Gastroesophageal sphincter (tissue), 4 donors: ENCODE data around the gene RPS6KA4. TPM values are rescaled to one million over a fixed set of nuclear protein-coding genes. Genes with fewer than 3 reads are reported as not detected.

Experiments
- ATAC-seq: fragments of 150-250 bp; one replicate; pipeline ENCODE4 v1.9.1; 2016; ENCODE audit warnings: mild to moderate bottlenecking, moderate library complexity
- H3K27ac ChIP-seq, 4 donors: fragments of 200-600 bp; sonication (generic) in 3 of 4; 1 replicate in 3 of 4; 2 replicates in 1 of 4; pipeline ENCODE4 v1.5.1; 2016 to 2019
- H3K27me3 ChIP-seq: fragments of 200-600 bp; sonication (generic); one replicate; pipeline ENCODE4 v1.5.1; 2019
- H3K36me3 ChIP-seq, 2 donors: fragments of 200-600 bp; sonication (generic); one replicate each; pipeline ENCODE4 v1.5.1; 2019; ENCODE audit warnings: control low read depth in 1 of 2
- H3K4me1 ChIP-seq, 3 donors: fragments of 200-600 bp; sonication (generic); 1 replicate in 2 of 3; 2 replicates in 1 of 3; pipeline ENCODE4 v1.5.1; 2016 to 2019; ENCODE audit warnings: control low read depth in 2 of 3
- H3K4me3 ChIP-seq, 2 donors: fragments of 200-600 bp; sonication (generic); one replicate each; pipeline ENCODE4 v1.5.1; 2019; ENCODE audit warnings: mild to moderate bottlenecking in 1 of 2, moderate library complexity in 1 of 2
- H3K9me3 ChIP-seq, 3 donors: fragments of 200-600 bp; sonication (generic); one replicate each; pipeline ENCODE4 v1.5.1; 2017 to 2019; ENCODE audit warnings: control low read depth in 2 of 3
- EP300 ChIP-seq: sonication (generic); formaldehyde crosslinking; IDR thresholded peaks from one replicate; pipeline ENCODE4 v1.6.1; 2017; ENCODE audit warnings: antibody characterized with exemption, mild to moderate bottlenecking
- POLR2A ChIP-seq, 2 donors: fragments of 450-650 bp; IDR thresholded peaks; one replicate each; pipeline ENCODE4 v1.6.1; 2017; ENCODE audit warnings: antibody characterized with exemption in 2 of 2, mild to moderate bottlenecking in 2 of 2, moderate library complexity in 1 of 2
- POLR2AphosphoS5 ChIP-seq: sonication (generic); formaldehyde crosslinking; IDR thresholded peaks from one replicate; pipeline ENCODE4 v1.6.1; 2017; ENCODE audit warnings: antibody characterized with exemption
- WGBS, 2 donors: methylation state at CpG; one replicate each; pipeline ENCODE4 v1.1.5; 2018; ENCODE audit warnings: low coverage in 1 of 2; 5-methylcytosine and 5-hydroxymethylcytosine counted together
- total RNA-seq, 4 donors: library from RNA; depleted of rRNA; stranded (reverse); fragments of >200 nt; gene quantifications; one replicate each; pipeline ENCODE4 v1.1.0, GENCODE V29; 2016
- TF ChIP-seq, protein P1 (sequence below), 4 experiments: fragments of 200-600 bp in 2 of 4; fragments of 450-650 bp in 2 of 4; sonication (generic) in 1 of 4; IDR thresholded peaks; one replicate each; pipeline ENCODE4 v1.5.1; 2017 to 2019; ENCODE audit warnings: antibody characterized with exemption in 4 of 4, mild to moderate bottlenecking in 2 of 4, moderate library complexity in 2 of 4

Gene RPS6KA4
- total RNA-seq, 4 donors from 2014 or later, result 21.2 to 44.2 (median 28.3) TPM

DNA sequence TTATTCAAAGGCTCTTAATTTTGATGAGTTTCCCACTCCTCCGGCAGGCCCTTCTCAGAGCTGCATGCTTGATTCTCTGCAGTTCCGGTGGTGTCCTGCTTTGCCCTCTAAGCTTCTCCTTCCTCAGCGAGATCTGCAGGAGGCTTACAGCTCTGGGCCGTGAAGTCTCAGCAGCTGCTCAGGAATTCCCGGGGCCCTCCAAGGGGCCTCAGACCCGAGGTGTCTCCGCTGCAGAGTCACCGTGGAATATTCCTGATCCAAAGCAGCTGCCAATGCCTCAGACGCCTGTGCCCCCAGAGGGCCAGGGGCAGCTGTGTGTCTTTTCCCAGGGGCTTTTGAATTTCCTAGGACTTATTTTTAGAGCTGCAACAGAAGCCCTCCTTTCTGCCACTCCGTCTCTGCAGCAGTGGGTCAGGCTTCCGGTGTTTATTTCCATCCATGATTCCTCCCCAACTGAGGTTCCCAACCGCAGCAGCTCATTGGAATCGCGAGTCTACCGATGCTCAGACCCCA lies 37.2 kb downstream of the RPS6KA4 start:
- H3K27ac ChIP-seq, result no peak overlapping the region
- peaks cover 0 to 13% (median 0%) of the 10 kb centered on the region in 3 donors for H3K4me1 ChIP-seq
- 10 to 35% methylated on average over 4 to 5 of the region's 15 CpGs for WGBS, 2 donors
- ATAC-seq, result no peak
- no peaks in the 10 kb centered on the region for H3K9me3 ChIP-seq
- no peak overlapping the region for H3K4me3 ChIP-seq
- H3K36me3 ChIP-seq, result no peaks in the 10 kb centered on the region
- TF ChIP-seq POLR2A (IDR thresholded peaks at IDR 0.05), result no peak
- H3K27me3 ChIP-seq, result peaks cover 36% of the 10 kb centered on the region

DNA sequence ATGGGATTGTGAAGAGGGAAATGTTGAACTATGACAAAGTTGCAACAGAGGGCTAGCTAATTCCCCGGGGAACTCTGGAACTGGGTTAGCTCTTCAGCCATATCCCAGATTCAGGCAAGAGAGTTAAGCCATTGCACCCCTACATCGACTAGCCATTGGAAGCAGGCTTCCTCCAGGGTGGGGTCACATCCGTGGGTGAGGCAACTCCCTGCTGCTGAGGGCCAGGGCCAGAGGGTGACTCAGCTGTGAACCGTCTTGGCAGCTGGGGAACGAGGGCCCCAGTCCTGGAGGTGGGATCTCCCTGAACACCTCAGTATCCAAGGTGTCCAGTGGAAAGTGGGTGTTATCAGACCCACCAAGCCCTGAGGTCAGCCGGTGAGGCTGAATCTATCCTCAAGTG lies 41.1 kb downstream of the RPS6KA4 start:
- Histone ChIP-seq H3K4me3 (no peak overlapping the region), H3K4me1 (peaks cover 0 to 13% (median 0%) of the 10 kb centered on the region in 3 donors), H3K9me3 (no peaks in the 10 kb centered on the region), H3K27me3 (peaks cover 58% of the 10 kb centered on the region), H3K36me3 (no peaks in the 10 kb centered on the region), H3K27ac (no peak overlapping the region)
- 40 to 86% methylated on average over 1 of the region's 6 CpGs for WGBS, 2 donors
- TF ChIP-seq EP300 (no peak), POLR2AphosphoS5 (no peak), POLR2A (IDR thresholded peaks at IDR 0.05) (no peak)
- TF ChIP-seq, protein P1, sequence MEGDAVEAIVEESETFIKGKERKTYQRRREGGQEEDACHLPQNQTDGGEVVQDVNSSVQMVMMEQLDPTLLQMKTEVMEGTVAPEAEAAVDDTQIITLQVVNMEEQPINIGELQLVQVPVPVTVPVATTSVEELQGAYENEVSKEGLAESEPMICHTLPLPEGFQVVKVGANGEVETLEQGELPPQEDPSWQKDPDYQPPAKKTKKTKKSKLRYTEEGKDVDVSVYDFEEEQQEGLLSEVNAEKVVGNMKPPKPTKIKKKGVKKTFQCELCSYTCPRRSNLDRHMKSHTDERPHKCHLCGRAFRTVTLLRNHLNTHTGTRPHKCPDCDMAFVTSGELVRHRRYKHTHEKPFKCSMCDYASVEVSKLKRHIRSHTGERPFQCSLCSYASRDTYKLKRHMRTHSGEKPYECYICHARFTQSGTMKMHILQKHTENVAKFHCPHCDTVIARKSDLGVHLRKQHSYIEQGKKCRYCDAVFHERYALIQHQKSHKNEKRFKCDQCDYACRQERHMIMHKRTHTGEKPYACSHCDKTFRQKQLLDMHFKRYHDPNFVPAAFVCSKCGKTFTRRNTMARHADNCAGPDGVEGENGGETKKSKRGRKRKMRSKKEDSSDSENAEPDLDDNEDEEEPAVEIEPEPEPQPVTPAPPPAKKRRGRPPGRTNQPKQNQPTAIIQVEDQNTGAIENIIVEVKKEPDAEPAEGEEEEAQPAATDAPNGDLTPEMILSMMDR (IDR thresholded peaks at IDR 0.05), result no peak
- no peak for ATAC-seq

DNA sequence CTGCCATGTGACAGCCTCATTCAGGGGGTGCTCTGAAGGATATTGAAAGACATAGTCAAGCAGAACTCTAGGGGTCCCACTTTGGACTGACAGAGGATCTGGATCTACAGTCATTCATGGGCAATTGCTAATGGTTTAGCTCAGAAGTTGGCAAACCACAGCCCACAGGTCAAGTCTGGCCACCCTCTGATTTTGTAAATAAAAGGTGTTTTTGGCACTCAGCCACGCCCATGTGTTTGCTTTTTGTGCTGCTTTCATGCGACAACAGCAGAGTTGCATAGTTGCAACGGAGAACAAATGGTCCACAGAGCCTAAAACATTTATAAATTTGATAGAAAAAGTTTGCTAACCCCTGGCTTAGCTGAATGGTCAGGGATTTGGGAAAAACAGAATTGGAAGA lies 41.7 kb downstream of the RPS6KA4 start:
- no peak overlapping the region for H3K27ac ChIP-seq
- H3K4me3 ChIP-seq, result no peak overlapping the region
- H3K9me3 ChIP-seq, result no peaks in the 10 kb centered on the region
- no peaks in the 10 kb centered on the region for H3K36me3 ChIP-seq
- WGBS, 2 donors, result 65 to 91% methylated on average over 3 of the region's 3 CpGs
- no peak for ATAC-seq
- no peak for TF ChIP-seq POLR2AphosphoS5
- TF ChIP-seq, protein P1 (IDR thresholded peaks at IDR 0.05), result no peak
- no peak for TF ChIP-seq POLR2A (IDR thresholded peaks at IDR 0.05)
- no peak for TF ChIP-seq EP300
- H3K27me3 ChIP-seq, result peaks cover 60% of the 10 kb centered on the region
- peaks cover 0 to 11% (median 0%) of the 10 kb centered on the region in 3 donors for H3K4me1 ChIP-seq

DNA sequence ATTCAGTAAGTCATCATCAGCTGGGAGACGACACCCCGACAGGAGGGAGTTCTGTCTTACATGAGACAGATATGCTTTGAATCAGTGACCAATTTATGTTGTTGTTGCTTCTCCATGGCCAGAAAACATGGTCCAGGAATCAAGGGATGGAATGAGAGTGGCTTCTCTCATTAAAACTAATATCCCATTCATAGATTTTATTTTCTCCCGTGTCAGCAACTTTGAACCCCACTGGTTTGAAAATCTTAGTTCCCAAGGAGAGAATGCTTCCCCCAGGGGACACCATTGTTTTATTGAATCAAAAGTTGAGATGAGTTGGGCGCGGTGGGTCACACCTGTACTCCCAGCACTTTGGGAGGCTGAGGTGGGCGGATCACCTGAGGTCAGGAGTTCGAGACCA lies 42.8 kb downstream of the RPS6KA4 start:
- Histone ChIP-seq H3K4me3 (no peak overlapping the region), H3K4me1 (peaks cover 0 to 9% (median 0%) of the 10 kb centered on the region in 3 donors), H3K27ac (no peak overlapping the region), H3K9me3 (no peaks in the 10 kb centered on the region), H3K36me3 (no peaks in the 10 kb centered on the region), H3K27me3 (peaks cover 58% of the 10 kb centered on the region)
- TF ChIP-seq, protein P1 (IDR thresholded peaks at IDR 0.05), result no peak
- TF ChIP-seq POLR2AphosphoS5, result no peak
- TF ChIP-seq POLR2A (IDR thresholded peaks at IDR 0.05), result no peak
- no peak for TF ChIP-seq EP300
- ATAC-seq, result no peak
- WGBS, 2 donors, result 68 to 97% methylated on average over 3 to 6 of the region's 7 CpGs

DNA sequence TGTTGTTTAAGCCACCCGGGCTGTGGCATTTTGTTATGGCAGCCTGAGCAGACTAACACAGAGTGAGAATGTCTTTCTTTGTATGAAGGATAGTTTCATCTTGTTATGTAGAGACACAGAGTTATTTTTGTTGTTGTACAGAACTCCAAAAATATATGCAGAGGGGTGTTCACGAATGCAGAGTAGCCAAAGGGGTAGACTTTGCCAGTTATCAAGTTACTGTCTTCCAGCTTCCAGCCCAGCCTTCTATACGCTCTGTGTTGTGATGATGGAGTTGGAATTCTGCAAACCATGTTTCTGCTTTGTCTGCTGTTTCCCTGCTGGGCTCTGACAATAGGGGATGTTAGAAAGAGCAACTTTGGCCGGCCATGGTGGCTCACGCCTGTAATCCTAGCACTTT lies 44.1 kb downstream of the RPS6KA4 start:
- Histone ChIP-seq H3K27me3 (peaks cover 46% of the 10 kb centered on the region), H3K36me3 (no peaks in the 10 kb centered on the region), H3K4me3 (no peak overlapping the region), H3K9me3 (no peaks in the 10 kb centered on the region), H3K27ac (no peak overlapping the region), H3K4me1 (peaks cover 0 to 9% (median 0%) of the 10 kb centered on the region in 3 donors)
- no peak for ATAC-seq
- WGBS, 2 donors, result 67 to 82% methylated on average over 1 to 5 of the region's 5 CpGs
- TF ChIP-seq, protein P1 (IDR thresholded peaks at IDR 0.05), result no peak
- TF ChIP-seq EP300 (no peak), POLR2A (IDR thresholded peaks at IDR 0.05) (no peak), POLR2AphosphoS5 (no peak)
